Measurements from ENCODE around the gene ADCY2.
"Not testable (repeated sequence)": the region's sequence is repeated elsewhere in the genome, so short reads cannot be mapped to it uniquely, and the experiment has no call there.

Gene ADCY2

DNA sequence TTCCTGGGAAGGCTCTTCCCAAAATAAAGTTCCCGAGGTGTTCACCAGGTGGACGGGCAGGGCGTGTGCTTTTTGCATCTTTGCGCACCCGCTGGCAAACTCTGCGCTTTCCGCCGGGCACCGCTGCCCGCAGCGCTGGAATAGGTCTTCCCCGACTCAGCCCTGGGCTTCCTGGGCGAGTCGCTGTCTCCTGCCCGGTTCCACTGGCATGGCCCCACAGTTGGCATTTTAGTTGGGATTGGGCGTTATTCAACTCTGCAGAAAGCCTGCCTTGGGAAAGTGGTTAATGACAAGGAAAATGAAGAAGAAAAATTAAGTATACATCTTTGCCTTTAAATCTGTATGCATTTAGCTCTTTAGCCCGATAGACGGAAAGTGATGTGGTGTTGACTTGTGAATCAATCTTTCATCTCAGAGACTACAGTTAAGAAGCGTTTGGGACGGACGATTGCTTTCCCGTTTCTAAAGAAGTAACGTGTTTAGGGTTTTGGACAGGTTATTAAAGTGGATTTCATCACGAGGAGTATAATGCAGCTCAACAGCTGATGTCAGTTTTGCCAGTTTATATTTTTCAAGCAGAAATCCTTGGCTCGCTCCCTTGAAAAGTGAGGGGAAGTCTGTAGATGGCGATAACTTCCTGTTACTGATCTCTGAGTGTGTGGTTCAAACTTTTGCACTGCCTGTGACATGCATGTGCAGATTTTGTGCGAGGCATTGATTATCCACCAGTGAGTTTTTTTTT, 946 bp downstream of the ADCY2 start:
- DNase-seq: no peak

DNA sequence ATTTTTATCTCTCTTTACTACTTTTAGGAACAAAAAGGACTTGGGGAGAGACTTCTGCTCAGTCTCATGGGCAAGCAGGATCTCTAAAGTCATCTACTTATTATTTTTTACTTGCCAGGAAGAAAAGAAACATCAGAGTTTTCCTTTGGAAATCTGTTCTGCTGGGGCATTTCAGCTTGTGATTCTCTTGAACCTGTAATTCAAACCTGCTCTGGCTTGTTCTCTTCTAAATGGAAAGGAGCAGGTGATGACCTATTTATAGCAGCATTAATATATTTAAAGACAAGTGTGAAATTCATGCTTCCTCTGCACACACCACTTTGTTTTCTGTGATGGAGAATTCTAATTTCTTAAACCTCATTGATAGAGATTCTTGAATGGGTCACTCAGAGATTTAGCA, 2.0 kb downstream of the ADCY2 start:
- no peak for DNase-seq

DNA sequence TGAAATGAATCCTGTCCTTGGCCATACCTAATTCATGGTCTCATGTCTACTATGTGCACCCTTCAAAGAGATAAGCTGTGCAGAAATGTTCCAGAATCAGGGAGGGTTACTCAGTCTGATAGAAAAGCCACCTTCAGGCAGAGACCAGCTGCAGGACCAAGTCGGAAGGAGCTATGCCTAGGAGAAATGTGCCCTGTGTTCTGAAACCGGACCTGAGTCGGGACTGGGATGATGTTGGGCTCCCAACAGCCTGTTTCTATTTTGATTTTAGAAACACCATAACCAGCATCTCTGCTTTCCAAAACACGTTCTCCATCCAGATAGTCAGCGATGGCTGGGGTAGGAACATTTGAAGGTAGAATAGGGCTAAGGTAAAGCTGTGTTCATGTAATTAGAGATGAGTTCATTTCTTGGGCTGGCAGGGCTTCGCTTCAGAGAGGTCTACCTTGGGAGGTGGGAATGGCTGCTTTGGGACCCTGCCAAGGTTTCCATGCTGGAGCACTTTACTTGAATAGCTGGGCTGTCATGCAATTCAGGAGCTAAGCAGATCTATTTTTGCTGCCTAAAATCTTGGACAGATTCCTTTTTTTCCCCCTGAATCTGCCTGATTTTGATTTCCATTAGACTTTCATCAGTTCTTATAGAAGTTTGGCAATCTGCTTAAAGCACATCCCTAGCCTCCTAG, 2.8 kb downstream of the ADCY2 start:
- no peak for DNase-seq

DNA sequence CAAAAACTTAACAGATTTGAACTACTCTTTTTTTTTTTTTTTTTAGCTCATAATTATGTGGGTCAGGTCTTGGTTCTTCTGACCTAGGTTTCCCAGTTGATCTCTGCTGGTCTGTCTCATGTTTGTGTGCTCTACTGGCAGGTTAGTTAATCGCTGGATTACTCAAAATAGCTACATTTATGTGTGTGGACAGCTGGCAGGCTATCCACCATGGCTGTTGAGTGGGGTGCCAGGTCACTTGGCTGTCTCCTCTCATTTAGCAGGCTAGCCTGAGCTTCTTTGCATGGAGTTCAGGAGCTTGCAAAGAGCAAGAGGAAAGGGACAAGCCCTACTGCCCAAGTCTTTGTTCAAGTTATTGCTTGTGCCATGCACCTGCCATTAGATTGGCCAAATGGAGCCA, 9.3 kb downstream of the ADCY2 start:
- no peak for DNase-seq

DNA sequence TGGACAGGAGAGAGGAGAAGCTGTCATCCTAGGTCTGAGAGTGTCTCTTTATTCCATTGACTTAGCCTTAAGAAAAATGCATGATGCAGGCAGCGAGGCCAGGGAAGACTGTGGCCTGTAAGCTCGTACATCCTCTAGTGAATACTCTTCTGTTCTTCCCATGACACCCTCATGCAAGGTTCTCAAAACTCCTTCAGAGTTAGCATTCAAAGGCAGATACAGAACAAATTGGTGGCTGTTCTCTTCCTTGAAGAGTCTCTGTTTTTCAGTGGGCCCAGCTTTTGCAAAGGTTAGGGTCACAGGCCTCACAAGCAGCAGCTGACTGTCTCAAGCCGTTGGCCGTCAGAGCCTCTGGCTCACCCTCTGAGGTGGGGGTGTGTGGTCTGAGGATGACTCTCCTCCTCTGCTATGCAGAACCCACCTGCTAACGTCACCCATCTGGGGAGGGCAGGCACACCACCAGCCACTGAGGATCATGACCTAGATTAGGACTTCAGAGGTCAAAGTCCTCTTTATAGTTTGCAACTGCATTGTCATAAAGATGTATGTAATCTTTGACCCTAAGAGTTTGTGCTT, 15.1 kb downstream of the ADCY2 start:
- no peak for DNase-seq

DNA sequence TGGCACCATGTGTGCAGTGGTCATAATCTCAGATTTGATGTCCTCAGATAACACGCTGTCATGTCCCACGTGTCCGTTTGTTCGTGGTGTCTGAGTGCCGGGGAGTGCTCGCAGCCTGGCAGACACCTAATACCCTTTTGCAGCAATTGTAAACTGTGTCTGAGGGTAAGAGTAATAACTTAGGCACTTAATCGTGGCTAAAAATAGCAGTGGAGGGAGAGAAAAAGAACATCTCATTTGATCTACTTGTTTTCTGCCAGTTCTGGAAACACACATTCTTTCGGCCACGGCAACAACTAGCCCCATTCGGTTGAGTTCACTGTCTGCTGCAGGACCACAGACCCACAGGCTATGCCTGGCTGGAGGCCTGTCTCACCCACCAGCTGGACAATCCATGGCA, 16.5 kb downstream of the ADCY2 start:
- no peak for DNase-seq

DNA sequence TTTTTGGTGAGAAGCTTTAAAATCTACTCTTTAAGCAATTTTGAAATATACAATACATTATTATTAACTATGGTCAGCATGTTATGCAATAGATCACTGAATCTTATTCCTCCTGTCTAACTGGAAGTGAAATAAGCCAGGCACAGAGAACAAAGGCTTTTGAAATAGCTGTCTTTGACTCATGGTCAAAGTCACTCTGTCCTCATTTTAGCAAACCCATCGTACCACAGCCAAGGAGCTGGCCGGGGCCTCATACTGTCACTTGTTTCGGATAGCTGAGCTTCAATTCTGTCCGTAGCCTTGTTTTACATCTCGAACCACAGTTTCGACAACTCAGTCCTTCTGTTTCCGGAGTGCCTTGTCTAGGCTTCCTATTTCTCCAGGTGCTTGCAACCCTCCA, 19.2 kb downstream of the ADCY2 start:
- no peak for DNase-seq

DNA sequence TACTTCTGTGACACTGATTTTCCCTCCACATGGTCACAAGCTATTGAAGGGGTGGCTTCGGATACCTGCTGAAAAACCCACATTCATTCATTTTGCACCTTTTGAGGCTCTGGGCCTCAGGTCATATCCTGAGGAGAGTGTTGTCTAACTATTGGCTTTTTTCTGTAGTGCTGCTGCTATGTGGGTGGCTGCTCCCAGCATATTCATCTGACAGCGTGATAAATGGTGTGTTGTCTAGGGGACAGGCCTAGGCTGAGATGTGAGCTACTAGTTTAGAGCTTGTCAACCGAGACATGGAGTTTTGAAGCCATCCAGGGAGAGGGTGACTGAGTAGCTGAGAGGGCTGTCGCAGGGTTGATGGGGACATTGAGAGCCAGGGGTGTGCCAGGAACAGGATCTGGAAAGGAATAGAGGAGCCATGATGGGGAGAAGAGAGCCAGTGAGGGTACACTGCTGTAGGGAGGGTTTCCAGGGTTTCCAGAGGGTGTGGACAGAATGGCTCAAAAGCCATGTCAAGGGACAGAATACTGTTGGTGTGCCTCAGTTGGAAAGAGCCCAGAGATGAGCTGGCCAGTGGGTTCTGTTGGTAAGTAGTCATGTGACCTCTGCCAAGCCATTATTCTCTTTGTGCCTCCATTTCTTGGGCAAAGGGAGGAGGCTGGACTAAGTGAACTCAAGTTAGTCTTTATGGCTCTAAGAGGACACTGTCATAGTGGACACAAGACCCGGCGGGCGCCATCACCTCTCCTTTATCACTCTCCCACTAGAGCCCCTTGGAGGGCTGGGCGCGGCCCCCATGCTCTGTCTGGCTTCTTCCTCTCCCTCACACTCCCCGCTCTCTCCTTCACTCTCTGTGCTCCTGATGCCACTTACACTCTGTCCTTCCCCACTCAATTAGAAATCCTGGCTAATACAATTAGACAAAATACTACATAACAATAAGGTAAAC, 19.9 kb downstream of the ADCY2 start:
- DNase-seq: no peak

DNA sequence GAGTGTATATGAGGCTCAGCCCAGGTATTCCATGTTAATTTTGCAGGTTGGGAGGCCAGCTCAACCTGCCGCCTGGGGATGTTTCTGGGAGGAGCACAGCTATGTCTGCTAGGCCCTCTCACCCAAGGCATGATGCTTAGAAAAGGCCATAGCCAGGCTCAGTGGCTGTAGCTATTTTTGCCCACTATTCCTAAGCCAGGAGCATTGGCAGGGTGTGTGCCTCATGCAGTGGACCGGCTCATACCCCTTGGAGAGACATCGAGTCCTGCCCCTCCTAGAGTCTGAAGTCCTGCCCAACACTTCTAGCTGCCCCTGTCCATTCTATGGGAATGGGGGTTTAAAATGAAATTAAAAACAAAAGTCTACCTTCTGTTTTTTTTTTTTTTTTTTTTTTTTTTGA, 22.3 kb downstream of the ADCY2 start:
- DNase-seq: no peak

DNA sequence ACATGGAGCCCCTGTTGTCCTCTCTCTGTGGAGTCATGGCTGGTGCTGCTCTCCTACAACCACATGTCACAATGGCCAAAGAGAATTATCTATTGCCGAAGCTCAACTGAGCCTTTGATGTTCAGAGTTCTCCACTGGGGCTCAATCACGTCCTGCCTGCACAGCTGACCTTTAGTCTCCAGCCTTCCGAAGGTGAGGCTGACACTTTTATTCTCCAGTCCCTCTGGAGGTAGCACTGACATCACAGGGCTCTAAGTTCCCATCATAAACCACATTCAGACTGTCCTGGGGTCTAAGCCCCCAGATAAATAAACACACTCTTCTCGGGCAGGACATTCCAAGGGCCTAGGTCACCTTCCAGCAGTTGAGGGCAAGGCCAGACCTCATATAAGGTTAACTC, 23.4 kb downstream of the ADCY2 start:
- no peak for DNase-seq

DNA sequence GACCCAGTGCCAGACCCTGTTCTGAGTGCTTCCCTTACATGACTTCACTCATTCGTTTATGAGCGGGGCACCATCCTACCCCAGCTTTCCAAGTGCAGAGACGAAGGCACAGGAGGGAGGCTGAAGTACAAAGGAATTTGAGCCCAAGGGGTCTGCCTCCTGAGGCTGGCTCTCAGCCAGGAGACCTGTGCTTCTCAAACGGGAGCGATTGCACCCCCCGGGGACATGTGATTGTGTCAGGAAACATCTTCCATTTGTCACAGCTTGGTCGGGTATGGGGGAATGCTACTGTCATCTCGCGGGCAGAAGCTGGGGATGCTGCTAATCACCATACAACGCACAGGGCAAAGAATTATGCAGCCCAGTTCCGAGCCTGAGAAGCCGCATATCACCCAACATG, 23.9 kb downstream of the ADCY2 start:
- no peak for DNase-seq

DNA sequence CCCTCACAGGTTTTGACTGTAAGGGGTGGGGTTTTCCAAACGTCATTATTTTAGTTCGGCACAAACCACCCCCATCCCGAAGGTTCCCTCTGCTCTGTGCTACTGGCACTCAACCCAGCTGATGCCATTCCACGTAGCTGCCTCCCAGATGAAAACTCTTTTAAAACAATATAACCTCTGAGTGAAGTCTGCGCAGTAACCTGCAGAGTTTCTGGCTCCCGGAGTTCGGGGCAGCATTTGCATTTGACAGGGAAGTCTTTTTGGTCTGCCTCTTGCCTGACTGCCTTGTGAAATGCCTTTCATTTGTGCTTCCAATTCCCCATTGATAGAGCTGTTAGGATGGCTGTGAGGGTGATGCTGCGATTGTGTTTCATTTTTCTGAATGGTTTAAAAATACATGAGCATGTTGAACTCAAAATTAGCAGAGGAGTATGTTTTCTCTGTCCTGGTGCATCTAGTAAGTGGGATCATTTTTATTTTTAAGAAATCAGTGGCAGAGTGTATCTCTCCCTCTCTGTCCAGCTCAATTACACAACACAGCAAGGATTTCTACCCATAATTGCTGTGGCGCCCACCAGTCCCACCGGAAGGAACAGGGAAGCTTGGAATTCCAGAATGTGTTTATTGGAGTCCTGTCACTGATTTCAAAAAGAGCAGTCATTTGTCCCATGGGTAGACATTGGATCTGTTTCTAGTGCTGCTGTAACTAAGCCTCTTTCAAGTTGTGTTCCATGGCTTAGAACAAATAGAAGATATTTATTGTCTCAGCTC, 24.8 kb downstream of the ADCY2 start:
- DNase-seq: no peak

DNA sequence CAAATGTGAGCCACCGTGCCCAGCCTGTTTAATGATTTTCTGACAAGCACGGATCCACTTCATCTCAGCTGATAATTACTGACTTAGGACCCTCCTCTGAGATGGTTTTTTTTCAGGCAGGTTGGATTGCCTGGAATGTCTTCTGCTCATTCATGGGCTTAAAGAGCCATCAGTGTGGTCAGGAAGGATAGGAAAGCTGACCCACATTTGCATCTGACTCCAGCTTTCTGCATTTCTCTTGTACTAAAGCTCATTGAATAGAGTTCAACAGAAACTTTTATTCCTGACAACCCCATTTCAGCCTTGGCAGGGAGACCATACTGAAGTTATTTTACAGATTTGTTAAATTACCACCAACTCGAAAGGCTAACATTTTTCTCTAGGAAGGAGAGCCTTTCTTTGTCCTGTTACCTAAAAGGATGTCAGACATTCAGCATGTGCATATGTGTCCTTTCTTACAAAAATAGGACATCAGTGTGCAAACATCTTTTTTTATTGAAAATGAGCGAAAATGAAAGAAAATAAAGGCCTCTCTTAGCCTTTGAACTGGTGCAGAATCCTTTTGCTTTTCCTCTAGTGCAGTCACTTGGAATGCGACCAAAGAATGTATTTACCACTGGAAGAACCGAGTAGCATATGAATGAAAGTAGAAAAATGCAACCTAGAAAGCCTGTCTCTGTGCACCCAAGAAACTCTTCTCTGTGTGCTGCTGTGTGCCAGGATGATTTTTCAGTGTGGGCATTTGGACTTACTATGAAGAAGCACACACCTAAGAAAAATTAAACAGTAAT, 26.6 kb downstream of the ADCY2 start:
- DNase-seq: no peak

DNA sequence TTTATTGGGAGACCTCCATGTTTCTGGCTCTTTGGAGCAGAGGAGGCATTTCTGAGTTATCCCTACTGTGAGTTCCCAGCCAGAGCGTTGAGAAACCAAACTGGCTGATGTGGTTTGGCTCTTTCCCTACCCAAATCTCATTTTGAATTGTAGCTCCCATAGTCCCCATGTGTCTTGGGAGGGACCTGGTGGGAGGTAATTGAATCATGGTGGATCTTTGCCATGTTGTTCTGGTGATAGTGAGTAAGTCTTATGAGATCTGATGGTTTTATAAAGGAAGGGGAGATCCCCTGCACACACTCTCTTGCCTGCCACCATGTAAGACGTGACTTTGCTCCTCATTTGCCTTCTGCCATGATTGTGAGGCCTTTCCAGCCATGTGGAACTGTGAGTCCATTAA, 27.3 kb downstream of the ADCY2 start:
- DNase-seq: not testable (repeated sequence)

DNA sequence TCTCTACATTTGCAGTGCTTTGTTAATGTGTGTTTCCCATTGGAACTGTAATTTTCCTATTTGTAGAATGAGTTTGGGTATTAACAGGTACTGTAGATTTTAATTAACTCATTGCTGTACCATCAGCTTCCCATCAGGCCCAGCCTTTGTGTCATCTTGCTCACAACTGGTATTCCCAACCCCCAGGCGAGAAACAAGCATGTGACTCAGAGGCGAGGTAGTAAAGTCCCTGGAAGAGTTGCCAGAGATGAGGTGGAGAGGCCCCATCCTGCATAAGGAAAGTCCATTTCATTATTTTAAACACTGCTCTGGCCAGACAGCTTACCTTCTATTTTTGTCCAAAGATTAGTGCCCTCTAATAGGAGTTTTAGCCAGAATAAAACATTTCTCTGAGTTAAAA, 29.9 kb downstream of the ADCY2 start:
- DNase-seq: no peak

DNA sequence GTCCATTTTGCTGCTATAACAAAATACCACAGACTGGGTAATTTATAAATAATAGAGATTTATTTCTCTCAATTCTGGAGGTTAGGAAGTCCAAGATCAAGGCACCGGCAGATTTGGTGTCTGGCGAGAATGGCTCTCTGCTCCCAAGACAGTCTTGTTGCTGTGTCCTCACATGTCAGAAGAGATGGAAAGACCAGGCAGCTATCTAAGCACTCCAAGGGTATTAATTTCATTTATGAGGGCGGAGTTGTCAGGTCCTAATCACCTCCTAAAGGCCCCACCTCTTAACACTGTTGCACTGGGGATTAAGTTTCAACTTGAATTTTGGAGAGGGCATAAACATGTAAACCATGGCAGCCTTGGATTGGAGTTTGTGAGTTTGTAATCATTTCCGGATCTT, 30.3 kb downstream of the ADCY2 start:
- no peak for DNase-seq

DNA sequence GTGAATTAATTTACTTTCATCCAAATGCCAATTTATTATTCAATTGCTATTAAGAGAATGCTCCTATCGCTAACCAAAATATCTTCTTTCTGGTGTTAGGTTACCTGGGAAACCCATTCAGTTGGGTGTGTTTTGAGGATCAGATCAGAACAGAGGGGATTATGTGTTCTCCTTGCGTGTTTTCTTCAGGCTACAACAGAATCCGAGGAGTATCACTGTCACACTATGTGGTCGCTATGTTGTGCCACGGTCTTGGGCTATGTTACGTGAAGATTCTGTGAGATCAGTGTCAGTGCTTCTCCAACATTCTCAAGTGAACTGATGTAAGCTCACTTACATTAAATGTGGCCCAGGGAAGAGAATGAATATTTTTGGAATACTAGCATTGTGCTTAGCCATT, 39.0 kb downstream of the ADCY2 start:
- DNase-seq: no peak

DNA sequence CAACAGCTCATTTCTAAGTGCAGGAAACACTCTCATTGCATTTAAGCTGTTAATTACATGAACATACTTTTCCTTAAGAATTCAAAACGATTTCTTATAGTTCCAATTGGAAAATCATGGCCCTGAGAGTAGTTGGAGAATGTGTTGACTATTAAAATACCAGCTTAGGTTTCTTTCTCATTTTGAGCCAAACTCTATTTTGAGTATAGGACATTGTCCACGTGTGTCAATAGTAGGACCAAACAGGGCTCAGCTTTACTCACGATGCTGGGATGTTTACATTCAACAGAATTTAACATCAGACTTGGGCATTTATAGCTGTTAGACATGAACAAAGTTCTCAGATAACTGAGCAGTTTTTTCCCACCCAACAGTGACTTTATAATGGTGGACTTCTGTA, 39.6 kb downstream of the ADCY2 start:
- DNase-seq: no peak

DNA sequence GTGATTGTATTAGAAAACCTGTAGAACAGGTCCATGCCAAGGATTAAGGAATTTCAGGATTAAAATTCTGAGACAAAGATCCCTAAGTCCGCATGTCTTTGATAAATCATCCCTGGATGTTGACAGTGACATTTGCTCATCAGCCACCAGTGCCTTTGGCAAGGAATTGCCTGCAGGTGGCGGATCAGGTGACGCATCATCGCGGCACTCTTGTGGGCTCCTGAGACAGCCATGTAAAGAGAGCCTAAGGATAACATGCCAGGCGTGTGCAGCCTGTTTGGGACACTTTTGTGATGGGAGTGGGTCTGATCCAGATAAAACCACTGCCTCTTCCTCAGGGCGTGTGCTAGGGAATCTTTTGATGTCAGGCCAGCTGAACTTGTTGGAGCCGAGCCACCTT, 40.6 kb downstream of the ADCY2 start:
- no peak for DNase-seq

DNA sequence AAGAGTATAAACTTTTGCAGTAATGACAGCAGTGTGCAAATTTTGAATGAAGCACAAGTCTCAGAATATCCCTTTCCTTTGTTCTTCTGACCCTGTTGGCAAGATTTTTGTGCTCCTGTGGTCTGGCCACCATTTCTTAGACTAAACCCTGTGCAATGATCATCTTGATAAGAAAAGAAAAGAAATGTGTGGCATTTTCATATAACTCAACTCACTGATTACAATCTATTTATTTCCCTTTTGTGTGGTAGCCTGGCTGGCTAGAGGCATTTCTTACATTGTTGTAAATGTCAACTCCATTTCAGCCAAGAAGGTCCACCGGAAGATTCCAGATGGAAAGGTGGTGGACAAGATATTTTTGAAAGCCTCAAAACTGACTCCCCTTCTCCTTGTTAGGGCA, 41.9 kb downstream of the ADCY2 start:
- DNase-seq: no peak

DNA sequence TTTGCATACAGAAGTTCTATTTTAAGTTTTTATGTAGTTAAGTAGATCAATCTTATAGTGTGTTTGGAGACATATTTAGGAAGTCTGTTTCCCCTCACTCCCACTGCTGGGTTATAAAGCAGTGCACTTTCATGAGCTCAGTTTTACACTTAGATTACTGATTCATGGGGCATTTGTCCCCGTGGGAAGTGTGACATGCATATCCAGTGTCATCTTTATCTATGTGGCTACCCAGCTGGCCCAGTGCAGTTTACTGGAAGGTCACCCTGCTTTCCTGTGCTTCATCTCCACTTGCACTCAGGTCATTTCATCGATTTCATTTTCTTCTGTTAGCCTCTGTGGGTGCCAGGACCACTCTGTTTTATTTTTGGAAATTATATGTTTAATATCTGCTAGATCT, 49.1 kb downstream of the ADCY2 start:
- DNase-seq: no peak

DNA sequence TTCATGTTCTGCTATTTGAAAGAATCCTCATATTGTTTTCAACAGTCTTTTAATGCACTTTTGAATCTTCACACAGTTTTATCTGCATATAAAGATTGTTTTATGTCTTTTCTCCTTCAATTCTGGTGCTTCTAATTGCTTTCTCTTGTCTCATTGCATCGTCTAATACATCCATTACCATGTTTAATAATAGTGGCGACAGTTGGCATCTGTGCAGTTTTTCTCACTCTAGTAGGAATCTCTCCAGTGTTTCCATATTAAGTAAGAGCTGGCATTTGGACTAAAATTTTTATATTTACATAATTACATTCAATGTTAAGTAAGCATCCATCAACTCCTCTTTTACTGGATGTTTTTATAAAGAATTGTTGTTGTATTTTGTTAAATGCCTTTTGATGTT, 49.9 kb downstream of the ADCY2 start:
- DNase-seq: no peak
